ENCODE measurements around the gene WNK2.
A peak's percentile ranks its signal among the peaks of the same experiment; 100 is the strongest.
"Not testable (repeated sequence)": the region's sequence is repeated elsewhere in the genome, so short reads cannot be mapped to it uniquely, and the experiment has no call there.

WNK2 gene

GRCh38 chr9:93183663-93184431 lies at the start of gene WNK2:
WNK2 (plus strand) TSS chr9:93184139; CDS start chr9:93184930, 791 bp downstream.
- peak; percentile 56 for DNase-seq

GRCh38 chr9:93134740-93135444 lies 49.0 kb upstream of the WNK2 start:
- DNase-seq, result no peak

- peak; percentile 3 for DNase-seq
Observed at GRCh38 chr9:93136011-93136440, 47.9 kb upstream of the WNK2 start.

- DNase-seq, result no peak
Observed at GRCh38 chr9:93137362-93137761, 46.6 kb upstream of the WNK2 start.

GRCh38 chr9:93138171-93138764 lies 45.7 kb upstream of the WNK2 start:
- no peak for DNase-seq

GRCh38 chr9:93139365-93140182 lies 44.4 kb upstream of the WNK2 start:
- DNase-seq, result no peak

GRCh38 chr9:93141771-93142483 lies 42.0 kb upstream of the WNK2 start:
- no peak for DNase-seq

GRCh38 chr9:93143830-93144530 lies 40.0 kb upstream of the WNK2 start:
- DNase-seq, result no peak

- DNase-seq, result not testable (repeated sequence)
Observed at GRCh38 chr9:93146696-93147095, 37.2 kb upstream of the WNK2 start.

GRCh38 chr9:93147632-93148031 lies 36.3 kb upstream of the WNK2 start:
- no peak for DNase-seq

GRCh38 chr9:93148721-93149120 lies 35.2 kb upstream of the WNK2 start:
- no peak for DNase-seq

- DNase-seq, result no peak
Observed at GRCh38 chr9:93149361-93149760, 34.6 kb upstream of the WNK2 start.

- DNase-seq, result no peak
Observed at GRCh38 chr9:93151097-93151784, 32.7 kb upstream of the WNK2 start.

- peak; percentile 20 for DNase-seq
Observed at GRCh38 chr9:93154293-93154903, 29.5 kb upstream of the WNK2 start.

- no peak for DNase-seq
Observed at GRCh38 chr9:93155716-93156474, 28.0 kb upstream of the WNK2 start.

GRCh38 chr9:93156475-93157008 lies 27.4 kb upstream of the WNK2 start:
- DNase-seq, result no peak

- peak; percentile 63 for DNase-seq
Observed at GRCh38 chr9:93159601-93160471, 24.1 kb upstream of the WNK2 start.

- no peak for DNase-seq
Observed at GRCh38 chr9:93161786-93162562, 22.0 kb upstream of the WNK2 start.

Measured in NCI-H1105 treated with DMSO at 0.1 percent for 48 hours (cell line).